GM21515 (cell line): ENCODE data around the gene TEAD1.

Source experiments
- ATAC-seq: cut with Tn5 transposase; IDR thresholded peaks from one replicate; pipeline ENCODE4 v1.9.1; 2021; ENCODE audit not compliant: unreplicated experiment

Gene TEAD1

DNA sequence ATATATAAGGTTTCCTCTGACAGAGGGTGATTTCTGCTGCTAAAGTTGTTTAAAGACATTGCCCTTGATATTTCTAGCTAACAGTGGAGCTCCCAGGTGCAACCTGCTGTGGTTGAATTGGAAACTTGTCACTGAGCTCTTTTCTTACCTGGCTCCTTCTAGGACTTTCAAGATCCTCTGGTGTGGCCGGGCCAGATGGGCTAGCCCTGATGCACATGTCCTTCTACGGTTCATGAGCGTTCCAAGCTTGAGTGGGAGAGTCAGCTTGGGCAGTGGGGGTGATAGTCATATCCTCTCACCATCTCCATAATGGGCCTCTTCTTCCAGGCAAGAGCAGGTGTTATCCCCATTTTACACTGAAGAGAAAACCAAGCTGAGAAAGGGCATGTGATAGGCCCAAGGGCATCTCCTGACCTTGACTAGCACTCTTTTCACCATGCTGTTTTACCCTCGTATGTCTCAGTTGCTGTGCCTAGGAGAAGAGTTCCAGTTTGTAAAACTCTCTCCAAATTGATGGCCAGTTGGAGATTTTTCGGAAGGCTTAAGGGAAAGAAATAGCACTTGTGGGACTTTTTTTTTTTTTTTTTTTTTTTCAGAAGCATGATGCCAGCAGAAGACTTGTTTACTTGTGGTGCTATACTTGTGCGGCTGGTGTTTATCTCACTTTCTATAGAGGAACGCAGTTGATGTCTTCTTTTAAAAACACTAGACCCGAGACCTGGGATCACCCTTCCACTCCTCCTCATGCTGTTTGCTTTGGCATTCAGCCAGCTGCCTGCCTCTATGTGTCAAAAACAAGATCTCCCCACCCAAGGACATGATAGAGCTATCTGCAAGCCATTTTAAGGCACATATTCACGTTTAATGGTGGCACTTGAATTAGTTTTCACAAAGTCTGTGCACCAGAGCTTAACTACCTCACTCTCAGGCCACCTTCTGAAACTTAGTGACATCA is 32.6 kb downstream of the TEAD1 start:
- ATAC-seq: no peak

DNA sequence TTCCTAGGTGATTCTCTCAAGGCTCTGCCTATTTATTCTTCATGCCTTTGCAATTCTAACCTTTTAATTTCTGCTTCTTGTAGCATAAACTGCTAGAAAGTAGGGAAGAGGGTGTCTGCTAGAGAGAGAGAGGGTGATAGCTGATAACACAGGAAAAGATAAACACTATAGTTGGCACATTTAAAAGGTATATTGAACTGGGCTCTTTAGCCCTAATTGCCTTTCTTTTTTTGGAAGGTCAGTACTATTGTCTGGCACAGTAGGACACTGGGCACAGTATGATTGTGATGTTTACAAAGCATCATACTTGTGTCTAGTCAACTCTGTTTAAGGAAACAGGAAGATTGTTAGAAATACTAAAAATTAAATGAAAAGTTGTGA is 33.3 kb downstream of the TEAD1 start:
- ATAC-seq: no peak

DNA sequence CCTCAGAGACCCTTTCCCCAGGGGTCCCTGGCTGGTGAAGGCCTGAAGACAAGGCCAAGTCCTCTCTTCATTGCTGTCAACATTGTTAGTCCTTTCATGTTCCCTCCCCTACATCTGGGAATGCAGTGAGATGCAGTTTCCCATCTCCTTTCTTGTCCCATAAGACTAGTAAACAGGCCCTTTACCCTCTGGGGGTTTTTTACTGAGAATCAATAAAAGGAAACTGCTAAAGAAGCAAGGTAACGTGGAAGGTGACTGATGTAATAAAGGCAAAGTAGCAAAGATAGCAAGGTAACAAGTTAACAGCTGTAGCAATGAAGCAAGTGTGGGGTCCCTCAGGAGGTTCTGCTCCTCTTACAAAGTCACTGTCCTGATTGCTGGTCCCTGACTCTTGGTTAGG is 37.3 kb downstream of the TEAD1 start:
- no peak for ATAC-seq

DNA sequence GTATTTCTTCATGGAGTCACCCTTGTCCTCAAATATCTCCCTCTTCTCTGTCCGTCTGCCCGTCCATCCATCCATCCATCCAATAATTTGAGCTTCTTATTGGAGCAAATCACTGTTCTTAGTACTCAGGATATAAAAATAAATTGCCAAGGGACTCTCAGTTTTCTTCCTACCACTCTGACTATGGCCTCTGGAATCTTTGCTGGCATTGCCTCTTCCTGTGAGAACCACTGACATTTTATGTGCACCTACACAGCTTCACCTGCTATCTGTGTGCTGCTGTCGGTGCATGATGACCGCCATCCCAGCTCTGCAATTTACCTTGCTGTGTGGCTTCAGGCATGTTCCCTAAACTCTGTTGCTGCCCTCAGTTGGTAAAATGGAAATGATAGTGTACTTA is 37.9 kb downstream of the TEAD1 start:
- no peak for ATAC-seq

DNA sequence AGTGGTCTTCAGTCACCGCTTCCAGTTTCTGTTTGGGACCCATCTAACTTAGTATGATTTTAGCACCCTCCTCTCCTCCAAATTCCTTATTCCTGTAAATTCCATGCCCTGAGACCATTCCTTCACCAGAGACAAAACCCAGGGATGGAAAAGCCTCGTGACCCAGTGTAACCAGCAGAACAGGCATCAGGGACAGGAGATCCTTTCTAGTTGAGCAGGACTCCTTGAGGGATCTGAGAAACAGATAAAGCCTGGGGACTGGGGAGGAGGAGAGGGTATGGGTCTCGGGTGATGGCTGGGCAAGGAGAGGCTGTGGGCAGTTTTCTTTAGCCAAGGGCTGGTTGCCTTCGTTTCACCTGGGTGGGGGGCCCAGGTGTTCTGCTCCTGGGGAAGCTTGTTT is 40.9 kb downstream of the TEAD1 start:
- ATAC-seq: no peak

DNA sequence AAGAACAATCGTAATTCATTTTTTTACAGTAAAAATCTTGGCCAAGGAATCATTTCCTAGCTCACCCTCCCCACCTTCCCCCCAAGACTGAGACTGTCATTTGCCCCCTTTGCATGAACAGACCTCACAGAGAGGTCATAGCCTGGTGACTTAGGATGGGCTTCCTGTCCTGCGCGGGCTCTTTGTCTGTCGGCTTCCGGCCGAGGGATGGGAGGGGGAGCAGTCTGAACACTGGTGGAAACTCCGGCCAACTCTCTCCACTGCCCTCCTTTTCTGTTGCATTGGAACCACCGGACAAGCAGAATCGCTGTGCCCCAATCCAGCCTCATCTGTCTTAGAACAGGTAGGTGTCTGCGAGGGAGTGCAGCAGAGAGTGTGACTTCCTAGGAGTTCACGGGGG is 41.7 kb downstream of the TEAD1 start:
- no peak for ATAC-seq

DNA sequence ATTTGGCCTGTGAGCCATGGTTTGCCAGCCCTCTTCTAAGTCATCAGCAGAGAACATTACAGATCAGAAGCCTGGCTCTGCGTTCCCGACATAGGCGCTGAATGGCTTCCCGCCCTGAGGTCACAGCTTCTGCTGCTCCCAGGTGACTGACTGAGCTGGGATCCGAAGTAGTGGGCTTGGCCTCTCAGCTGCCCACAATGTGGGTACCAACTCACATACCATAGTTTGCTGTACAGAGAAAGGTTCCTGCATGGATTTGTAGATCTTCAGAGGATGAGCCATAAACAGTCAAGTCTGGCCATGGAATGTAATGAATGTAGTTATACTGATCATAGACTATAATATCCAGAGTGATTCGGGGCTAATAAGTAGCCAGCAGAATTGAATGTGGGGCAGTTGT is 42.6 kb downstream of the TEAD1 start:
- no peak for ATAC-seq

DNA sequence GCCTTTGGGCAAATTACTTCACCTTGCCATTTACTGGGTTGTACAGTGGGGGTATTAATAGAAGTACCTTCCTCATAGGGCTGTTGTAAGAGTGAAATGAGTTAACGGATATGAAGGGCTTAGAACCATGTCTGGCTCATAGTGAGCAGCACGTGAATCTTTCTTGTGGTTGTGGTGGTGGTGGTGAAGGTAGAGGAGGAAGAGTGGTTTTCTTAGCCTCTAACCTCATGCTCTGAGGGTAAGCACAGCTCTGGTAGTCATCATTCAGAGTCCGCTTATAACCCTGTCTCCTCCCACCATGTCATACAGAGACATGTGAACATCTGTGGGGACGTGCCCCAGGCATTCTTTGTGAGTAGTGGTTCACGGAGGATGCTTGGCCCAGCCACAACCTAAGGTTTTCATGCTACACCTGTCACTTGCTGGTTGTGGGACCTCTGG is 43.6 kb downstream of the TEAD1 start:
- peak; percentile 91 for ATAC-seq

DNA sequence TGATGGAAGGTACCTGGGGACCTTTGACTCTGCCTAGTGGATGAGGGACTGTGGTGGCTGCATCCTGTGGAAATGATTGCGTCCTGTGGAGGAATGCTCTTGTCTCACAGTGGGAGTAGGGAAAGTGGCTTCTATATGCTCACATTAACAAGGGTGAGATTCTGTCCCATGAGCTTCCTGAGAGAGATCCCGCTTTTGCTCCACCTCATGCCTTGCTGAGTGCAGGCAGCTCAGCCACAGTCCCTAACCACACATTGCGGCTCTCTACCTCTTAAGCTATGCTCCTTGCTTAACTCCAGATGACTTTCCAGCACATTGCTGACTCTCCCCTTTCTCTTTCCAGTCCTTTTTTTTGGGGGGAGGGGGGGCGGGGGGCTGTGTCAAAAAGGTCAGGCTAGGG is 45.0 kb downstream of the TEAD1 start:
- ATAC-seq: no peak

DNA sequence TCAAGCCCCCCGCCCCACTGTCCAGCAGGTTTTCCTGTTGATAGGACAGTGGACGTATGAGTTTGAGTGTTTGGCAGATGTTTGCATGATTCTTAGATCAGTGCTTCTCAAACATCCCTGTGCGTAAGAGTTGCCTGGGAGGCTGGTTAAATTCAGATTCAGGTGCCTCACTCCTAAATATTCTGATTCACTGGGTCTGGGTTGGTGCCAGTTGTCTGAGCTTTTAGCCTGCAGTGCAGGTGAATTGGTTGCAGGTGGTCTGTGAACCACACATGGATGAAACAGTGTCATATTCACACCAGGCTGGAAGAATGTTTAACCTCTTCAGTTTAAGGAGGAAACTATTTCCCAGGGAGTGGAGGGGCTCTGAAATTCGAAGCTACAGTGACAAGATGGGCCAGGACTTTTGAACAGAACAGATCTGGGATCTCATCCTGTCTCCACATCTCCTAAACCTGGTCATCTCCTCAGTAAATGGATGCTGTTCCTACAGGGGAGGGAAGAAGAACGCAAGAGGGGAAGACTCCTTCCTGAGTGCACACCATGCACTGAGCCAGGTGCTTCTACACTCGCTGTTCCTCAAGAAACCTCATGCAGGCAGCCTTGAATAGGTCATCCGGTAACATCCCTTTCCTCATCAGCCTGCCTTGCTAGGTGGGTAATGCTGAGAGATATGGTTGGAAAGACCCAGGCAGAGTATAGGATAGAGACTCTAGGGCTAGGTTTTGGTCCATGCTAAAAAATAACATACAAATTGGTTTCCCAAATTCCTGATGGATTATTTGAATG is 47.8 kb downstream of the TEAD1 start:
- ATAC-seq: no peak

DNA sequence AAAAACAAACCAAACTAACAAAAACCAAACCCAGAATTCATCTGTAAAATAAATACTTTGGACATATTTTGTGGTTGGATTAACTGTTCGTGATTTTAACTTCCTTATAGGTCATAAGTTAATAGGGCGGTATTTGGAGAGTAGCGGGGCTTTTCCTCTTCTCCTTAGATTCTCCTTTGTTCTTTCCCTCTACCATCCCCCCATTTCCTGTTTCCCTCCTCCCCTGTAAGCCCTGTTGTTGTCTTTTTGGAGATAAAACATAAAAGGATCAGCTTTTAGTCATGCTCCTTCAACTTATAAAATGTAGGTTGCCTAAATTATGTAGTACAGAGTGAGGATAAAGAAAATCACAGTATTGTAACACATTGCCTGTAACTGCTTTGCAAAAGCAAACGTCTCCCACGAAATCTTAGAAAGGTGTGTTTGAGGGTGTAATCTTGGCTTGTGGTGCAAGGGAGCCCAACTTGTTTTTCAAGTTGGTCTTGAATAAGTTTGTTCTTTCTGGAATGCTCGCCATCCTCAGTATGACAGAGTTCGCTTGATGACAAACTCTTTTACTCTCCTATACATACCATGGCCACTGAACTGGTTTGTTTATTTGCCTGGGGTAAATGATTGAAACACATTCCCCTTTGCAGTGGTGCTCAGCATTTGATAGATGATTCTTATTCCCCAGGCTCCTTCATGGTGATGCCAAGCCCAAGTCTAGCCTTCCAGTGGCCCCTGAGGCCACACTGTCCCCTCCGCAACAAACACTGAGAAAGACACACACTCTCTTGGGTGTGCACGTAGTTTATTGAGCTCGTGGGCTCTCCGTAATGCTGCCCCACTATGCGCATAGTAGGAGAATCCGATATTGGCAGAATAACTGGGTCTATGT is 49.4 kb downstream of the TEAD1 start:
- no peak for ATAC-seq

DNA sequence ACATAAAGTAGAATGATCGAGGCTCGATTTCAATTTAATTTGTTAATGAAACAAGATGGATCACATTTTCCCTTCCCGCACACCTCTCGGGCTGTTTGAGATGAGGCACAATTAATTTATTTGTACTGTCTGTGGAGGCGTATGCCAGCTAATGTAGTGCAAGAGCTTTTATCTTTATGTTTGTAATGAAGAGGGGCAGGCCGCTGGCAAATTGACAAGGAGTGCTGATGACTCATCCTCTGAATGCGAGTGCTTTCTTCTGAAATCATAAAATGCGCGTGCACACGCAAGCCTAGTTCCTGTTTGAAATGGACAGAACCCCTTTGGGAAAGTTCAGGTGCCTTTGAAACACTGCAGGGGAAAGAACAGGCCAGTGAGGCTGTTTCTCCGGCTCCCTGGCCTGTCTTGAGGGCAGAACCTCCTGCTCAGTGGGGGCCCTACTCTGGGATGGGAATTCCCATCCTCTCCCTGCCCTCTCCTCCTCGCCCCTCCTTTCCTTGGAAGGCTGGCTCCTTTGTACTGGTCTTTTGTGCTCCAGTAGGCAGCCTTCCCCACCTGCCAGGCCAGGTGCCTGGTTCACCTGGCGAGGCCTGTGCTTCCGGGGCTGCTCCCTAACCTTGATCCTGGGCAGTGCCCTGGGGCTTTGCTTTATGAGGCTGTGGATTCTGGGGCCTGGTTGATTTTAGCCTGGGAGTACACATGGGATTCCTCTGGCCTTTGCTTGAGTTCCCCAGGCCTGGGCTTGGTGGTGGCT is 50.3 kb downstream of the TEAD1 start:
- no peak for ATAC-seq

DNA sequence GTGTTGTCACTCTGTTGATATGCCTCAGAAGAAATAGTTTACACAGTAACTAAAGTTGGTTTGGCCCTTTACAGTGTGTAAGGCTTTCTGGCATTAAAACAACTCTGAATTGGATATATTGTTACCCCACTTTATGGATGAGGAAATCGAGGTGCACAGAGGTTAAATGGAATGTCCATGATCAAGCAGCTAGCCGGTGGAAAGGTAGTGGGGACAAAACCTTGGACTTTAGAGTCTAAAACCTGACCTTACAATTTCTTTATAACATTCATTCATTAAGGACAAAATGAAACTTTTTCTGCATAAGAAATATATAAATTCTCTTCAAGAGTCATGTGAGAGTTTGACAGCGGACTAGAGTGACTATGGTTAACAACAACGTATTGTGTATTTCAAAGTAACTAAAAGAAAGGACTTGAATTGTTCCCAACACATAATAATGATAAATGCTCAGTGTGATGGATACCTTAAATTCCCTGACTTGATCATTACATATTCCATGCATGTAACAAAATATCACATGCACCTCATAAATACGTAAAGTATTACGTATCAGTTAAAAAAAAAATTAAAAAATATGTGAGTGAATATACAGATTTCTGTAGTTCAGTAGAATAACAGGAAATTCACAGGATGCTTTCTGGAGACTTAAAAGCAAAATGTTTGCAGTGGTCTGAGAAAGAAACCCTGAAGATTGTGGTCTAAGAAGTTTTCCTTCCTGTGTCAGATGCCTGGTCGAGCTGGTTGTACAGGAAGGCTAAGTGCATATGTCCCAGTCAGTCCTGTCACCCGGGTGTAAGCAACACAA is 51.0 kb downstream of the TEAD1 start:
- ATAC-seq: no peak

DNA sequence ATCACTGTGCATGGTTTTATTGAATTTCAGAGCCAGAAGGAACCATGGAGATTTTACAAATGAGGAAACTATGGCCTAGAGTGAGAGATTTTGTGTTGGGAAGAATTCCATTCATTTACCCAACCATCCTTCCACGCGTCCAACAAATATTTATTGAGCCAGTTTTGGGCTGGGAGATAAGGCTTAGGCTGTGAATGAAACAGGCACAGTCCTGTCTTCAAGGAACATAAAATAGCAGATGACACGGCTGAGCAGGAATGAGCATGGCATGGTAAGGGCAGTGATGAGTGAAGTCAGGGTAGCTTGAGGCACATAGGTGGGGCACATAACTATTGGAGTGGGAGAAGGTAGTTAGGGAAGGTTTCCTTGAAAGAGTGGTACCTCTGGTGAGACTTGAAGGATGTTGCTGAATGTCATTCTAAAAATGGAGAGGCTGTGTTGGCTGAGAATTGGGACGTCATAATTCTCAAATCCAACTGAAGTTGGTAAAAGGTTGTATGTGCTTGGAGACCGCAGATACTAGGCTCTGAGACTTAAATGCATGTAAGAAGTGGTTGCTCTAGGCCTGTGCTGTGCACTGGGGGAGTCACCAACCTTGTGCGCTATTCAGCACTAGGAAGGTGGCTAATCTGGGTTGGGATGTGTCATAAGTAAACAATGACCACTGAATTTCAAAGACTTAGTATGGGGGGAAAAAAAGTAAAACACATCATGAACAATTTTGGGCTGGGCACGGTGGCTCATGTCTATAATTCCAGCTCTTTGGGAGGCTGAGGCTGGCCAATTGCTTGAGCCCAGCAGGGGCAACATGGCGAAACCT is 51.9 kb downstream of the TEAD1 start:
- no peak for ATAC-seq

DNA sequence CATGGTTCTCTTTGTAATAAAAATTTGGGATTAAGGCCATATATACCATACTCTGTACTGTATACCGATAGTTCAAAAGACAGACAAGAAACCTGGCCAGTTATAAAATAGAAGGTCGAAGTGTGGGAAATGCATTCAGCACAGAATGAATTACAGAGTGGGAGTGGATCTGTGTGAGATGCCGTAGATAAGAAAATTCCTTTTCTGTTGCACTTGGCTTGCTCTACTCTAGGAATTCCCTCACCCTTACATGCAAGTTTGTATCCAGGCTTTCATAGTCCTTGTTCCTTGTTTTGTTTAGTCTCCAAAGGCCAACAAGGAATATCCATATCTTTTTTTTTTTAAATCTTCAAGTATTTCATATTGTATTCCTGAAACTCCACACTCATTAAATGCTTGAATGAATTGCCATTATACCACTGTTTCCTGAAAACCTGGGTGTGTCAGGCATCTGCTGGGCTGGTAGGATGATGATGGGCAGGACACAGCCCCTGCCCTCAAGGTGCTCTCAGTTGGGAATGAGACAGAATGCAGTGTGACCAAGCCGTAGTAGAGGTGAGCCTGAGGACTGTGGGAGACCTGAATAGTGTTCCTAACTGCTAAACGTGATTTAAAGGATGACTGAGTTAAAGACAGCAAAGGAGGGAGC is 53.5 kb downstream of the TEAD1 start:
- ATAC-seq: no peak

DNA sequence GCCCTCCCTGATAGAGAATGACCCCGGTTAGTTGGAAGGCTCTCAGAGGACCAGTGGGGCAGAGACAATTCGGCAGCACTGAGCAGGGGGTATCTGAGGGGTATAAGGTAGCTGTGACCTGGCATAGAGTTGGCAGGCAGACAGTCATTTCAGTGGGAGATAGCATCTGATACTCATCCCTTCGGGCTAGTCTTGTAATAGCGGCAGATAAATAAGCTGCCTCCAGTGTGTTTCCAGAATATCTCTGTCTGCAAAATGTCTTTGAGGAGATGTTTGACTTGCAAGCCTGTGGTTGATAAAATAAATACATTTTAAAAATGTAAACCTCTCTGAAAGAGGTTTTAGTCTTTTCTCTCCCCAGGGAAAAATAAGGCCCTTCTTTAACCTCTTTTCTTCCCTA is 54.2 kb downstream of the TEAD1 start:
- no peak for ATAC-seq

DNA sequence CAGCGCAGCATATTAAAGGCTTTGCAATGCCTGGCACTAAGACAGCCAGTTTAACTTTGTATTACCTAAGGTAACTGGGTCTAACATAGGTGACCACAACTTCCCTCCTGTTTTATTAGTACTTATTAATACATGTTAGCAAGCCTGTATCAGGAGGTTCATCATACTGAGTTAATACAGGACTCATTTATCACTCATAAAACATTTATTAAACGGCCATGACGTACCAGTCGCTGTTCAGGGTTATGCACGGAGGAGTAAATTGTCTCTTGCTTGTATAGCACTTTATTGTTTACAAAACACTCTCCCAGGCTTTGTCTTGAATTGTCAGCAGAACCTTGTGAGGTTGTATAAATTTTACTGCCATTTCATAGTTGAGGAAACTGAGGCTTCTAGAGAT is 55.7 kb downstream of the TEAD1 start:
- no peak for ATAC-seq

DNA sequence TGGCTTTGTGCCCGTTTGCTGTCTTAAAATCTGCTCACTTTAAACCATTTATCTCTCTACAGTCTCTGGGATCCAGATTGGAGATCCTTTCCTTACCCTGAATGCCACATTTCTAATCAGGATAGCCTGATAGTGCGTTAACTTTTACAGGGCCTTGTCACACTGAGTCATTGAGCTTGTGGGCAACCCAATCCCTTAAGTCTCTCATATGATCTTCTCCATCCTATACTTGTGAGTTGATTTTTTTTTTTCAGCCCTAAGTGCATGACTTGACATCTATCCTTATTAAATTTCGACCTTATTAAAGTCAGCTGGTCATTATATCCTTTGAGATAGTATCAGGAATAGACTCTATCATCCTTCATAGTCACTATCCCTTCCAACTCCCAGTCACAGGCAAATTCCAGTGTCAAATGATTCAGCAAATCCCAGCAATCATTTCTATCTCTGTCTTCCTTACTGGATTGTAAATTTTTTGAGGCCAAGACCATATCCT is 57.7 kb downstream of the TEAD1 start:
- no peak for ATAC-seq
